Inflammatory macrophage treated with lipopolysaccharide for 1 hour (primary cell): ENCODE results near the gene NCOA1.

Experiments used
- DNase-seq, 2 donors: peaks; one replicate each; pipeline ENCODE4 v3.0.0-alpha.2; 2020 to 2022

NCOA1 gene

DNA sequence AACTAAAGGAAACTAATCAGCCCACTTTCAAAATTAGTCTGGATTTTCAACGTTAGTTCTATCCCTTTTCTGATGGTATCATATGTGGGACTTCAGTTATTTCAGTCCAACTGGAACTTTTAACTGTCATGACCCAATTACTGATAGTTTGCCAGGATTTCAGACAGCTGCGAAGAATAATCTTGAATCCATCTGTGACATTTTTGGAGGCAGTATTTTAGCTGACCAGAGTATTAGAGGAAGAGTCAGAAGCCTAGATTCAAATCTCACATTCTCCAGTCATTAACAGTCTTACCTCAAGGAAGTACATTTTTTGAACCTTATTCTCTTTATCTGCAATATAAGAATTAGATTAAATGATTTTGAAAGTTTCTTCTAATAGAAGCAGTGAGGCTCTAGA, 220.8 kb downstream of the NCOA1 start:
- DNase-seq = no peak

DNA sequence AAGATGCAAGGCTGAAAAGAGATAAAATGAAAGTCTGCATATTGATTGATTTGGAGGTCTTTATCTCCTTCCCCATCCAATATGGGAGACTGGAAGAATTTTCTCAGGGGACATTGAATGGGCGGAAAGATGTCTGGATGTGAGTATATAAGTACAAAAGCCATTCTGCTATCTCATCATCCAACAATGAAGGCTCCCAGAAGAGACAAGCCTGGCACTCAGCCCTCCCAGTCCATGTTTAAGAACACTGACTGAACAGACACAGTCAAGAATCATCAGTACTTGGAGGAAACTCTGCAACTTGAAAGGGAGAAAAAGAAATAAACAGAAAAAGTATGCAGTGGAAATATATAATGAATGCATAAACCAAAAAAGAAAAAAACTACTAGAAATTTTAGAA, 221.2 kb downstream of the NCOA1 start:
- DNase-seq = no peak

DNA sequence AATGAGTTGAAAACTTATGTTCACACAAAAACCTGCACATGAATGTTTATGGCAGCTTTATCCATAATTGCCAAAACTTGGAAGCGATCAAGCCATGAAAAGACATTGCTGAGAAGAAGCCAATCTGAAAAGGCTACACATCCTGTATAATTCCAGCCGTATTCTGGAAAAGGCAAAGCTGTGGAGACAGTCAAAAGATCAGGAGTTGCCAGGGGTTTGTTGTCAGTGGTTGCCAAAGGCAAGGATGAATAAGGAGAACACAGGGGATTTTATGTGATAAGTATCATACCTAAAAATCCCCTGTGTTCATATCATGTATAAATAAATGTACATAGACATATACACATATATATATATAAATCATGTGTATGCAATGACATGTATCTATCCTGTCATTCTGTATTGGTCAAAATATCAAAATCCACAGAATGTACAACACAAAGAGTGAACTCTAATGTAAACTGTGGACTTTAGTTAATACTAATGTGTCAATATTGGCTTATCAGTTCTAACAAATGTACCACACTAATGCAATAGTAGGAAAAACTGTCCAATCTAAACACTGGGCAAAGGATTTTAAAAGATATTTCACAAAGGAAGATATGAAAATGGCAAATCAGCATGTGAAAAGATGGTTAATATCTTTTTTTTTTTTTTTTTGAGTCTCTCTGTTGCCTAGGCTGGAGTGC, 226.4 kb downstream of the NCOA1 start:
- no peak for DNase-seq

DNA sequence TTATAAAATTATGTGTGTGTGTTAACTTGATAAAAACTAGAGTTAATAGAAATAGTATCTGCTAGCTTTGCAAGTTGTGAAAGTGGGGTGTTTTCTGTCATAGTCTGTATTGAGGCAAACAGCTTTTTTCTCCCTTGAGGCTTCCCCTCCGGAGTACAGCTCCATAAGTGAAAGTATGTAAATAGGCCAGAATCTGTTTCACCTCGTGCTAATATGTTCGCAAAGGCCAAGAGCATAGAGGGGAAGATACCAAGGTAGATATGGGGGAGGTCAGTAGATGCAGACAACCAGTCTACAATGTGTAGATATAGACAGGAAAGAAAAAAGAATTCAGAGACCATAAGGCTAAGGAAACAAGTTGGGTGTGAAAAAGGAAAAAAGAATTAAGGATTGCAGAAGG, 229.3 kb downstream of the NCOA1 start:
- DNase-seq = no peak

DNA sequence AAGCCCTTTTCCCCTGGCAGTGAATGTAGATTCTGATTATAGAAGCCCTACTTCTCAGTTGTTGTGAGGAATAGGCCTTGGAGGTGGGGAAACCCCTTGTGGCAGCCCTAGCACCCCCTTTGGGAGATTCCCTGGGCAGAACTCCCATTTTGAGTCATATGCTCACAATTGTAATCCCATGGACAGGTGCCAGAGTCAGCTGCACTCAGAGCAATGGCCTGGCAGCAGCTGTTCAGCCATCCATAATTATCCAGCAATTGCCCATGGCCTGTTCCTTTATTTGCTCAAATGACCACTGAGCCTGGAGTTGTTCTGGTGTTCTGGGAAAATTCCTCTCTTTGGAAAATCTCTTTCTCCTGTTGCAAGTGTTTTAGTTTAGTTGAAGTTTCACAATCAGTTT, 230.4 kb downstream of the NCOA1 start:
- DNase-seq = peak; percentile 34 to 70

DNA sequence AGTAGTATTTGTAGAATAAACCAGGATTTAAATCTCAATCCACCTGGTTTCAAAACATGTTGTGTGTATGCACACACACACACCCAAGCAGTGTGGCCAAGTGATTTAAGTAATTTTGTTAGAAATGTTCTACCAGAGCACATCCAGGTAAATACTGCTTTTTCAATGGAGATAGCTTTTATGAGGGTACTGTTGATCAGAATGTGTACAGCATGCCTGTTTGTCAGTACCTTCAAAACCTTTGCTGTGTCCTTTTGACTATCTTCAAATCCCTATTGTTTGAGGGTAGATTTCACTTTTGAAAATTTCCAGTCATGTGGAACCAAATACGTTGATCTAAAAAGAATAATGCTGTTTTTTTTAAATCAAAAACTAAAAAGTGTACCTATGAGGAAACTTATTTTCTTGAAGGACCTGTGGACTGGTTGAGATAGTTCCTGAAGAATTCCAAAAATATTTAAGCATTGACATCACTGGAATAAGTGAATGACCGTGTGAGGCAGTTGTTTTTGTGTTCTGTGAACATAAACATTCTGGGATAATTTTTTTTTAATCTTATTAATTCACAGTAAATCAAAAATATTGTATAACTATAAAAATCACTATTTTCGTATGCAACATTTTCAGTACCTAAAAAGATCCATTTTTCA, 231.2 kb downstream of the NCOA1 start:
- no peak for DNase-seq

DNA sequence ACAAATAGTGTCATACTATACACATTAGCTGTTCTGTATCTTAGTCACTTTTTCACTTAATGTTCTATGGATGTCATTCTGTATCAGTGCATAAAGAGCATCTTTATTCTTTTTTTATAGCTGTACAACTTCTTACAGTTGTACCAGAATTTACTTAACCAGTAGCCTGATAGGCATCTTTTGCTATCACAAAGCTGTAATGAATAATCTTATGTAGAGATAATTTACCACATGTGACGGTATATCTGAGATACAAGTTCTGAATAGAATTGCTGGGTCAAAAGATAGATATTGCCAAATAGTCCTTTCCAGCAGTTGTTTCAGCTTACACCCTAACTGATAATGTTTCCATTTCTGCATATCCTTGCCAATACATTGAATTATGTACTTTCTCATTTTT, 232.1 kb downstream of the NCOA1 start:
- DNase-seq = no peak

DNA sequence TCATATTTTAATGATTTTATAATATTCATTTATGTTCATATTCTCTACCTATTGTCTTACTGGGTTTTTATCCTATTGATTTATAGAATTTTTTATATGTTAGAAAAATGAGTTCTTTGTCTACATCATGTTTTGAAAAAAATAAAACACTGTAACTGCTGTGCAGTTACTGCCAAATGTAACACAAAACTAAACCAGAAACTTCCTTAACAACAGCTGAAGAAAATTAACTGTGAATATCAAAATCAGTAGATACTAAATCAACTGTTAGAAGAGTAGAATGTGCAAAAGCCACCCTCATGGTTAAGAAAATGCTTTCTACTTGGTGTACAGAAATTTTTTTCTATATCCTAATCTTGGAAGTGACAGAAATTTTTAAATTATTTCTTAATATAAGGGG, 232.6 kb downstream of the NCOA1 start:
- DNase-seq = no peak

DNA sequence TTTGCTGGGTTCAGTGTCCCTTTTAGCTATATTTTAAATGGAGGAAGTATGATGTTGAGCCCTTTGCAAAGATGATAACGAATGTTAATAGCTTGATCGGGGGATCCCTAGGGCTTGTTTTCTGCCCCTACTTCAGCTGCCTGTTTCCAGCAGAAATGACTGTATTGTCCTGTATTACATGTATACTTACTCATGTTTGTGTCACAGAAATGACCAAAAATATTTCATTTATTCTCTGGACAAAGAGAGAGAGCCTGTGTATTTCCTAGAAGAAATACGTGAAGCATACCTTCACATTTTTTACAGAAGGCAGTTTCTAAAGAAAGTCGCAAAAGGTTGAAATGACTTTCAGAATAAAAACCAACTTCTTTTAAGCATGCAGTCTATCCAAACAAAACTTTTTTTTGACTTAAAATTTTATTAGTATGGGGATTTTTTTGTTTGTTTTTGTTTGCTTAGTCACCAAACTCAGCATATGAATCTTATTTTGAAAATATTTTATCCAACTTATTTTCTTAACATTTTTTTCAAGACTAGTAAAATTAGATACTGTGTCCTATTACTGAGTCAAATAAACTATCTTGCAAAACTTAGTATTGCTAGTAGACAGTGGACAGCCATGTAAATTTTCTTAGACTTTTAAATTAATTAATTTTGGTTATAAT, 233.2 kb downstream of the NCOA1 start:
- DNase-seq = no peak

DNA sequence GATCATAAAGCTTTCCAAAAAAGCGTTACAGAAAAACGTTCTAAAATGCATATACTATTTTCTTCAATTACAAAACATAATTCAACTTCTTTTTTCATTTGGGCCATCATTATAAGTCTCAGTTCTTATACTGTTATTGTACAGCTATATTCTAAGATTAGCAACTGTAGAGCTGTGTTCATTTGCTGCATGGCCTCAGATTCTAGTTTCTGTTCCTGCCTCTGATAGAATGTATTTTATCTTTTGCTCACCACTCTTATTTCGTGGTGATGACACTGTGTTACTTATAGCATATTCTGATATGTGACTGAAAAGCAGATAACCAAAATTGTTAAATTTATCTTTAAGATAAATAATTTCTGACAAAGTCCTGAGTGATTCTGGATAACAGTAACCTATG, 234.9 kb downstream of the NCOA1 start:
- no peak for DNase-seq

DNA sequence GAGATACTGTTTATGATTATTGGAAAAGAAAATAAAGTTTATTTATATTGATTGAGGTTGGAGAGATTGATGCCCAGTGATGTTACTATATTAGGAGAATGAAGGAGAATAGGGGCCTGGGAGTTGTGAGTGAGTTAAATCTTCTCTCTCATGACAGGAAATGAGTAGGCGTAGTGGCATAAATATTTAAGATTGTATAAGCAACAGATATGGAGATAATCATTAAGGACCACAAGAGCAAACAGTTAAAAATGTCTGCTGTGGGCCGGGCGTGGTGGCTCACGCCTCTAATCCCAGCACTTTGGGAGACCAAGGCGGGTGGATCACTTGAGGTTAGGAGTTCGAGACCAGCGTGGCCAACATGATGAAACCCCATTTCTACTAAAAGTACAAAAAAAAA, 239.4 kb downstream of the NCOA1 start:
- peak in 1 of 2 donors; percentile 9 for DNase-seq

DNA sequence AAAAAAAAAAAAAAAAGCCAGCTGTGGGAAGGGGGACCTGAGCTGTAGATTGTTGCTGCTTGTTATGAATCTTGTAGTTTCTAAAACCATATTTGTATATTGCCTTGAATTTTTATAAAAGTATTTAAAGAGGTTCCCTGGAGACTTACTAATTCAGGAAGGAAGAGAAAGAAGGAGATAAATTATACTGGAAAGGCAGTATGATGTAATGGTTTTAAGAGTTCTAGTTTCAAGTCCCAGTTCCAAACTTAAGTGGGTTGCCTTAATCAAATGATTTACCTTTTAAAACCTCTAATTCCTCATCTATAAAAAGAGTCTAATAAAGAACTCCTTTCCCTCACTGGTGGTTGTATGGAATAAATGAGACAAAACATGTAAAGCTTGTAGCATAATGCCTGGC, 240.0 kb downstream of the NCOA1 start:
- DNase-seq = no peak

DNA sequence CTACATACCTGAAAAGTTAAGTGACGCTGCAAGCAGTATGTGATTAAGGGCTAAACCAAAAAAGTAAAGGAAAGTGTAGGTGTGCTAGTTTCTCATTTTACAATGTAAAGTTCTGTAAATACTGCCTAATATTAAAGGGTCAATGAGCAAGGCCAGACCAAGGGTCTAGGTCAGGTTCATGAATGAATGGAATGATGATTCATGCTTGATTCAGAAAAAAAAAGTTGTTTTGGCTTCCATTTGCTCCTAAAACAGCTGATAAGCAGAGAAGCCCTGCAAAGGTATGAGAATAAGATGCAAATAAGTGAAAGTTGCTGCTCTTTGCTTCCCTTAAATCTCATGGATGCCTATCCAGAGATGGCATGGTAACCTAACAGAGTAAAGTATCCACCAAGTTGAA, 240.9 kb downstream of the NCOA1 start:
- no peak for DNase-seq

DNA sequence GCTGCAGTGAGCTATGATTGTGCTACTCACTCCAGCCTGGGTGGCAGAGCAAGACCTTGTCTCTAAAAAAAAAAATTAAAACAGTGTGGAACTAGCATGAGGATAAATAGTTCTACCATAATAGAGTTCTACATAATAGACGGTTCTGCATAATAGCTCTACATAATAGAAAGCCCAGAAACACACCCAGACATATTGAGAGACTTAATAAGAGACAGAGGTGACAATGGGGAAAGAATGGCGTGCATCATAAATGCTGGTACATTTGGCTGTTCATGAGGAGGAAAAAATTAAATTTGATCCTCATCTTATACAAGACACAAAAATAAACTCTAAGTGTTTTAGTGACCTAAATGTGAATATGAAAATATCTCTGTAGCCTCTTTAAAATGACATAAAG, 243.7 kb downstream of the NCOA1 start:
- DNase-seq = no peak

DNA sequence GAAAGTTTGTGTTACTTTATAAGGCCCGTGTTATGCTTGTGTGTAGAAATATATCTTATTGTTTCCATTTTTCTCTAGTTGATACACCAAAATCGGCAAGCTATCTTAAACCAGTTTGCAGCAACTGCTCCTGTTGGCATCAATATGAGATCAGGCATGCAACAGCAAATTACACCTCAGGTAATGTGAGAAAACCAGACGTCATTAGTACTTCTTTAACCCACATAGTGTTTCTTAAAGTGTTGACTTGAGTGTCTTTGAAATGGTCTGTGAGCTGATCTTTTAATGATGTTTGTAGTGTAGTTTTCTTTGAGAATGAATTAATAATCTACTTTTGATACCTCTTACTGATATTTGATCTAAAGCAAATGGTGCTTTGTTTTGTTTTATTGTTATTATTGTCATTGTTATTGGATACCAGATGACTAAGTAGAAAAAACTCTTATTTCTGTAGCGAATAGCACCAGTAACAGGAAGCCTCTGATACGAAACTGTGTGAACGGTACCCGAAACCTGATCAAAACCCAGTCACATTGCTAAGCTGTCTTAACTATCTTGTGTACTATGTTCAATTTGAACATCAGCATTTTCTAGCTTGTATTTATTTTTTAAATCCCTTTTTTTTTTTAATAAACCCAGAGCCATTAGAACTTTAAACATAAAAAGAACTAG, 248.4 kb downstream of the NCOA1 start:
- DNase-seq = no peak

DNA sequence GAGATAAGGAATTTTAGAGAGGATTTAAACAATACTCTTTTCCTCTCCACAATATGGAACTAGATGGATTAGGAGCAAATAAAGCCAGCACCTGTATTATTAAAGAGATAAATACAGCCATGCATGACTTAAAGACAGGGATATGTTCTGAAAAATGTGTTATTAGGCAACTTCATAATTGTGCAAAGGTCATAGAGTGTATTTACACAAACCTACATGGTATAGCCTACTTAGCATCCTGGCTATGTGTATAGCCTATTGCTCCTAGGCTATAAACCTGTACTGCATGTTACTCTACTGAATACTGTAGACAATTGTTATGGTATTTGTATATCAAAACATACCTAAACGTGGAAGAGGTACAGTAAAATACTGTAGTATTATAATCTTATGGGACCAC, 249.1 kb downstream of the NCOA1 start:
- DNase-seq = no peak

DNA sequence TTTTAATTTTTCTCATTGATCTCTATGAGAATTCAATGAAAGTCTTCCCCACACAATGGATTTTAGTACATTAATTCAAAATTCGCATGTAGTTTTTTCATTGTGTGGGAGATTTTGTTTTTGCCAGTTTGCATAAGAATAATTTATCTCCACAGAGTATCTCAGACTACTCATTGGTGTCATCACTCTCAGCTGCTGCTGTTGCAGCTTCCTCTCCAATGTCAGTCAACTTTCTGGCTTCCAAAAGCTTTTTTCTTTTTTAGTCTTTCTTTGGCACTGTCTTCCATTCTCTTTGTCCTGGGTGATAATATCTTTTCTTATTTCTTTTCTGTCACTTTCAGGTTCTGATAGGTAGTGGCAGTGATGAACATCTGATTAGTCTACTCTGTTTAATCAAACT, 251.7 kb downstream of the NCOA1 start:
- DNase-seq = no peak

DNA sequence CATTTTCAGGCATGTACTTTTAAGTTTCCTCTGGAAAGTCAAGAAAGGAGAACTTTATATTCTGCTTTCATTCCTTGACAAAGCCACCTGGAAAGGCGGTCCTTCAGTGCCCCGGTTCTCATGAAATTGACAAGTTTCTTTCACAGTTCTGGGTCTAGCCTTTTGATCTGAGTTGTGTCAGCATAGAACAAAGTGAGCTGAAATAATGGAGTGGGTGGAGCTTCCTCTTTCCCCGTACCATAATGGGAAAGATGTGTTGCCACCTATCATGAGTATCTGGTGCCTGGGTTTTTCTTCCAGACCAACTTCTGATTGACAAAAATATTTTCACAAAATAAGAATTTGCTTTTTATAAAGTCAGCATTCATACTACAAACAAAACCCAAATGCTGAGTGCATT, 252.9 kb downstream of the NCOA1 start:
- DNase-seq = peak; percentile 54 to 58

DNA sequence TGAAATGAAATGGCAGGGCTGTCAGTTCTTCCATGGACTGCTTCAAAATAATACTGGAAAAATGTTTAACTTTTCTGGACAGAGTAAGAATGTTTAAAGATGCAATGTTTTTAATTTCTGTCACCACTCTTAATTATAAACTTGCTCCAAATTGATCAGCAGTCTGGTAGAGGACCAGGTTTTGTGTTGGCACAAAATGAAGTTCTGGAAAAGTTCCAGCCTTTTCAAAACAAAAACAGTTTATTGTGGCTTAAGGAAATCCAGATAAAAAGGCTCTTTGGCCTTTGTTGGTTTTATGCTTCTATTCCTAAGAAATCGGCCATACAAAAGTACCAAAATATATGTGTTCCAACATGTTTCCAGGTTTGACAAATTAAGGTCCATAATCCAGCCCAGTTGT, 253.3 kb downstream of the NCOA1 start:
- DNase-seq = no peak

DNA sequence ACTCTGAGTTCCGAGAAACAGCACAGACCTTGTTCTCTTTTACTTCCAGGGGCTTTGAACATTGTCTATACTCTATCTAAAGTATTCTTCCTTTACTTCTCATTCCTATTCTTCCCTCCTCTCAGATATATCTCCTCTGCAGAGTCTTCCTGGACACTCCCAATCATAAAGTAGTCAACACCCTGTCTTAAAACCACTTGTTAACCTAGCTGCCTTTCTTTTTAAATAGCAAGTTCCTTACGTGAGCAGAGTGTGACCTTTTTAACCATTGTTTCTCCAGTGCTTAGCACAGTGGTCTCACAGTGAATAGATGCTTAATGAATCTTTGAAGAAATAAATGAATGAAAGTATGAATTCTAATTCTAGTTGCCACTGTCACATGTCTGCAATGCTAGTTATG, 254.8 kb downstream of the NCOA1 start:
- DNase-seq = no peak

DNA sequence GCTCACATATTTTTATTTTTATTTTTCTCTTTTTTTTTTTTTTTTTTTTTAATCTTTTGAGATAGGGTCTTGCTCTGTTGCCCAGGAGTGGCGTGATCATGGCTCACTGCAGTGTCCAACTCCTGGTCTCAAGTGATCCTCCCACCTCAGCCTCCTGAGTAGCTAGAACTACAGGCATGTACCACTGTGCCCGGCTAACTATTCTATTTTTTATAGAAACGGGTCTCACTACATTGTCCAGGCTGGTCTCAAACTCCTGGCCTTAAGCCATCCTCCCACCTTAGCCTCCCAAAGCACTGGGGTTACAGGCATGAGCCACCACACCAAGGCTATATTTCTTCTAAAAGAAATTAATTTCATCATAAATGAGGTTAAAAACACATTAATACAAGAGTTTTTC, 256.2 kb downstream of the NCOA1 start:
- no peak for DNase-seq

DNA sequence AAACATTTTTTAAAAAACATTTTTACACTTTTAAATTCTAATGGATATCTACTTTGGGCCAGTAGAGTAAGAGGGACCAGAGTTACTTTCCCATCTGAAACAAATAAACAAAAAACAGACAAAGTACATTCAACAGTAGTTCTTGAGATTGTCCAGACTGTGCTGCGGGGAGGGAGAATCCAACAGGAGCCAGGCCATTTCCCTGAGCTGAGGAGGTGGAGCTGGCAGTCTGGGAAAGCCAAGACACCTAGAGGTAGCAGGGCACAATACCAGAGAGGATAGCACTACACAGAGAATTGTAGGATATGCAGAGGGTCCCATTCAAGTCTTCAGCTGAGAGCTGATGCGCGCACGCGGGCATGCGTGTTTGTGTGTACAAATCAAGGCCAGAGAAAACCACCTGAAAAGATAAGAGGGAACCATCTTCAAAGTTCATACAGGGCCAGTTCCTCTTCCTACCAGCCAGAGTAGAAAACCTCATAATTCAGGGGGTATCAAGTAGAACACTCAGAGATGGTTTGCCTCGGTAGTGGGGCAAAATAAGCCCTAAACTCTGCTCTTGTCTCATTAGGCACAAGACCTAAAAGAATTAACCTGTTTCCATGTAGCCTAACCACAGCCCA, 258.1 kb downstream of the NCOA1 start:
- DNase-seq = no peak

DNA sequence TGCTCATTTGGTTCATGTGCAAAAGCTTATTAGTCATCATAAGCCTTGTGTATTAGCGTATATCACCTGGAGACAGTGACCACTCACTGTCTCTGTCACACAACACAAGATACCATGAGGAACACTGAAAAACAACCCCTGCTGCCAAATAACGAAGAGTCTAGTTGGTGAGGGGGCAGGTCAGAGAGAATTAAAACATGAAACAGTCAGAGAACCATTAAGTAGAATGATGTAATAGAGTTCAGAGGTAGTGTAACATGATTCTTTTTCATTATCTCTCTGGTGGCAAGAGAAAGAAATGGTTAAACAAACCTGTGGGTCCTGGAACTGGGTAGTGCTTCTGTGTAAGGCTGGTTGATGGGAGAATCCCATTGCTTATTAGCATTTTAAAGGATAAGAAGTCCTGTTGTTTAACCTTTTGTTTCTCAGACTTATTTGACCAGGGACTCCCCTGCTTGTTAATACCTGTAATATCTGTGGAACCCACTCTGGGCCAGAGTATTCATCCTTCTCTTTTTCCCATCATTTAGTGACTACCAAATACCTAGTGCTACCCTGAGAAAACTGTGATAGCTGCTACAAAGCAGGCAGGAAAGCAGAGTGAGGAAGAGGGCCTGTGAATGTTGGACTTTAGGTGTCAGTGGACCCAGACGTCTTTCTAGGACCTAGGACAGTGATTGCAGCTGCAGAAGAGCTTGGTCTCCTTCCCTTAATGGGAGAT, 264.1 kb downstream of the NCOA1 start:
- no peak for DNase-seq
